Gastrocnemius medialis (tissue), 4 donors: Measurements from ENCODE around the gene CCL7.

ENCODE experiments used
- CTCF ChIP-seq, 5 experiments: fragments of 450-650 bp in 3 of 5; fragments of 200-600 bp in 2 of 5; sonication (generic) in 2 of 5; IDR thresholded peaks in 4 of 5; conservative IDR thresholded peaks in 1 of 5; 1 replicate in 4 of 5; 2 replicates in 1 of 5; pipeline ENCODE4 v1.5.1; 2016 to 2019; ENCODE audit warnings: antibody characterized with exemption in 5 of 5, mild to moderate bottlenecking in 3 of 5, moderate library complexity in 3 of 5
- POLR2A ChIP-seq, 2 donors: fragments of 450-650 bp; IDR thresholded peaks; one replicate each; pipeline ENCODE4 v1.6.1; 2017; ENCODE audit warnings: antibody characterized with exemption in 2 of 2, mild to moderate bottlenecking in 2 of 2, moderate library complexity in 2 of 2

GRCh38 chr17:34283571-34283970 is 13.6 kb downstream of the CCL7 start:
- TF ChIP-seq CTCF (IDR thresholded peaks at IDR 0.05 in 4 of 5, conservative IDR thresholded peaks at IDR 0.05 in 1 of 5): no peak
- TF ChIP-seq POLR2A (IDR thresholded peaks at IDR 0.05): no peak
